HepG2 (cell line): ENCODE results near the gene IL17RC. TPM values are rescaled to one million over a fixed set of nuclear protein-coding genes. Genes with fewer than 3 reads are reported as not detected.

Experiments used
- NFE2 ChIP-seq: sonication (generic); formaldehyde crosslinking; IDR thresholded peaks from 2 replicates; pipeline ENCODE4 v1.4.0; 2020; ENCODE audit warnings: missing genetic modification reagents
- POGZ ChIP-seq: sonication (generic); formaldehyde crosslinking; IDR thresholded peaks from 2 replicates; pipeline ENCODE4 v1.4.0; 2020; ENCODE audit warnings: mild to moderate bottlenecking, missing genetic modification reagents
- ZNF619 ChIP-seq: sonication (generic); formaldehyde crosslinking; IDR thresholded peaks from 2 replicates; pipeline ENCODE4 v1.4.0; 2020; ENCODE audit warnings: mild to moderate bottlenecking, missing genetic modification reagents
- polyA plus RNA-seq, 8 experiments: library from polyadenylated mRNA; depleted of rRNA in 3 of 8; stranded (reverse) in 7 of 8; unstranded in 1 of 8; fragments of >200 nt; fragmentation: Illumina TruSeq in 4 of 8; extraction: Trizol in 4 of 8; gene quantifications; 2 replicates each; pipeline versions ENCODE4 v1.2.1 to v1.2.3, GENCODE V29; 2011 to 2016; ENCODE audit warnings: low read depth in 4 of 8, missing spikeins in 1 of 8, mixed read lengths in 1 of 8; ENCODE audit not compliant: insufficient read depth in 1 of 8
- total RNA-seq, 5 experiments: library from RNA; depleted of rRNA; stranded (reverse); fragments of >200 nt; fragmentation: Illumina TruSeq; extraction: Trizol; gene quantifications; 2 replicates each; pipeline ENCODE4 v1.2.3, GENCODE V29; 2016; ENCODE audit warnings: low read depth in 1 of 5
- TF ChIP-seq, protein P1 (sequence below), 2 experiments: sonication (generic) in 1 of 2; formaldehyde crosslinking in 1 of 2; IDR thresholded peaks; 2 replicates each; pipeline versions ENCODE4 v1.4.0 to v1.6.1; 2016 to 2020; ENCODE audit warnings: borderline replicate concordance in 1 of 2, low read depth in 1 of 2, mild to moderate bottlenecking in 1 of 2, missing genetic modification reagents in 1 of 2
- TF ChIP-seq, protein P2 (sequence below): sonication (generic); formaldehyde crosslinking; IDR thresholded peaks from 2 replicates; pipeline ENCODE4 v1.4.0; 2020; ENCODE audit warnings: mild to moderate bottlenecking, missing genetic modification reagents
- TF ChIP-seq, protein P3 (sequence below): sonication (generic); formaldehyde crosslinking; IDR thresholded peaks from one replicate; pipeline ENCODE4 v1.5.1; 2020; ENCODE audit warnings: mild to moderate bottlenecking, missing genetic modification reagents; ENCODE audit errors: not compliant biosample characterization
- TF ChIP-seq, protein P4 (sequence below): IDR thresholded peaks from 2 replicates; pipeline ENCODE4 v1.6.1; 2016; ENCODE audit warnings: missing compliant biosample characterization, missing genetic modification reagents, borderline replicate concordance
- TF ChIP-seq, protein P5 (sequence below): IDR thresholded peaks from 2 replicates; pipeline ENCODE4 v1.4.0; 2020; ENCODE audit warnings: mild to moderate bottlenecking, missing genetic modification reagents

The IL17RC gene
- total and polyA plus RNA-seq, 2 of the 13 experiments (the other 11 are each of a cell fraction or from before 2014, with no cell fraction given) = 20.7 to 24.0 TPM

DNA sequence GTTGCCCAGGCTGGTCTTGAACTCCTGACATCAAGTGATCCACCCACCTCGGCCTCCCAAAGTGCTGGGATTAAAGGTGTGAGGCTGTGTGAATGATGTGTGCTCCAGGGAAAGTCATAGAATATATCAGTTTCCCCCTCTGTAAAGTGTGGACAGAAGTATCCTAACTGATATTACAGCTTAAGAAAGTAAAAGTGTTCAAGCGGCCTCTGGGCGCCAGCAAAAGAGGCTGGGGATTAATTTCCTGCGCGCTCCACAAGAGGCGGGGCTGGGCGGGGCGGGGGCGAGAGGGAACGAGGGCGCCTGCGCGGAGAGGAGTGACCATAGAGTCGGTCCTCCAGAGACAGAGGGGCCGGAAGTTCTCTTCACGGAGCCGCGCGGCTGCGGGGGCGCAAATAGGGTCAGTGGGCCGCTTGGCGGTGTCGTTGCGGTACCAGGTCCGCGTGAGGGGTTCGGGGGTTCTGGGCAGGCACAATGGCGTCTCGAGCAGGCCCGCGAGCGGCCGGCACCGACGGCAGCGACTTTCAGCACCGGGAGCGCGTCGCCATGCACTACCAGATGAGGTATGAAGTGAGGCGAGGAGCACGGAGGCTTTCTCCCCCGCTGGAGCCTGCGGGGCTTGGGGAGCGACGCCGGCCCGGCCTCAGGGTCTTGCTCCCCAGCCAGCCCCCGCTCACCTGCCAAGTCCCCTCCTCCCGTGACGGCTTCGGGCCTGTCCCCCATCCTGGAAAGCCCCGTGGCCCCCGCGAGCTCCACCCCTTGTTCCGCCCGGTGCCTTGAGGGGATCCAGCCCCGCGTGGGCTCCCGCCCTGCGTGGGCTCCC, 26.4 kb upstream of the IL17RC start, which contains the start of gene JAGN1 (continued):
- peak; percentile 89 for TF ChIP-seq ZNF619 (CRISPR knock-in tag)
- no peak for TF ChIP-seq NFE2 (CRISPR knock-in tag)
- TF ChIP-seq, protein P1, sequence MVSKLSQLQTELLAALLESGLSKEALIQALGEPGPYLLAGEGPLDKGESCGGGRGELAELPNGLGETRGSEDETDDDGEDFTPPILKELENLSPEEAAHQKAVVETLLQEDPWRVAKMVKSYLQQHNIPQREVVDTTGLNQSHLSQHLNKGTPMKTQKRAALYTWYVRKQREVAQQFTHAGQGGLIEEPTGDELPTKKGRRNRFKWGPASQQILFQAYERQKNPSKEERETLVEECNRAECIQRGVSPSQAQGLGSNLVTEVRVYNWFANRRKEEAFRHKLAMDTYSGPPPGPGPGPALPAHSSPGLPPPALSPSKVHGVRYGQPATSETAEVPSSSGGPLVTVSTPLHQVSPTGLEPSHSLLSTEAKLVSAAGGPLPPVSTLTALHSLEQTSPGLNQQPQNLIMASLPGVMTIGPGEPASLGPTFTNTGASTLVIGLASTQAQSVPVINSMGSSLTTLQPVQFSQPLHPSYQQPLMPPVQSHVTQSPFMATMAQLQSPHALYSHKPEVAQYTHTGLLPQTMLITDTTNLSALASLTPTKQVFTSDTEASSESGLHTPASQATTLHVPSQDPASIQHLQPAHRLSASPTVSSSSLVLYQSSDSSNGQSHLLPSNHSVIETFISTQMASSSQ (IDR thresholded peaks at IDR 0.05; ENCODE audit: low read depth) = no peak
- TF ChIP-seq, protein P1 (CRISPR knock-in tag; IDR thresholded peaks at IDR 0.05; ENCODE audit: borderline replicate concordance) = peak; percentile 83
- TF ChIP-seq, protein P2, sequence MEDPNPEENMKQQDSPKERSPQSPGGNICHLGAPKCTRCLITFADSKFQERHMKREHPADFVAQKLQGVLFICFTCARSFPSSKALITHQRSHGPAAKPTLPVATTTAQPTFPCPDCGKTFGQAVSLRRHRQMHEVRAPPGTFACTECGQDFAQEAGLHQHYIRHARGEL (CRISPR knock-in tag) = no peak
- TF ChIP-seq, protein P3, sequence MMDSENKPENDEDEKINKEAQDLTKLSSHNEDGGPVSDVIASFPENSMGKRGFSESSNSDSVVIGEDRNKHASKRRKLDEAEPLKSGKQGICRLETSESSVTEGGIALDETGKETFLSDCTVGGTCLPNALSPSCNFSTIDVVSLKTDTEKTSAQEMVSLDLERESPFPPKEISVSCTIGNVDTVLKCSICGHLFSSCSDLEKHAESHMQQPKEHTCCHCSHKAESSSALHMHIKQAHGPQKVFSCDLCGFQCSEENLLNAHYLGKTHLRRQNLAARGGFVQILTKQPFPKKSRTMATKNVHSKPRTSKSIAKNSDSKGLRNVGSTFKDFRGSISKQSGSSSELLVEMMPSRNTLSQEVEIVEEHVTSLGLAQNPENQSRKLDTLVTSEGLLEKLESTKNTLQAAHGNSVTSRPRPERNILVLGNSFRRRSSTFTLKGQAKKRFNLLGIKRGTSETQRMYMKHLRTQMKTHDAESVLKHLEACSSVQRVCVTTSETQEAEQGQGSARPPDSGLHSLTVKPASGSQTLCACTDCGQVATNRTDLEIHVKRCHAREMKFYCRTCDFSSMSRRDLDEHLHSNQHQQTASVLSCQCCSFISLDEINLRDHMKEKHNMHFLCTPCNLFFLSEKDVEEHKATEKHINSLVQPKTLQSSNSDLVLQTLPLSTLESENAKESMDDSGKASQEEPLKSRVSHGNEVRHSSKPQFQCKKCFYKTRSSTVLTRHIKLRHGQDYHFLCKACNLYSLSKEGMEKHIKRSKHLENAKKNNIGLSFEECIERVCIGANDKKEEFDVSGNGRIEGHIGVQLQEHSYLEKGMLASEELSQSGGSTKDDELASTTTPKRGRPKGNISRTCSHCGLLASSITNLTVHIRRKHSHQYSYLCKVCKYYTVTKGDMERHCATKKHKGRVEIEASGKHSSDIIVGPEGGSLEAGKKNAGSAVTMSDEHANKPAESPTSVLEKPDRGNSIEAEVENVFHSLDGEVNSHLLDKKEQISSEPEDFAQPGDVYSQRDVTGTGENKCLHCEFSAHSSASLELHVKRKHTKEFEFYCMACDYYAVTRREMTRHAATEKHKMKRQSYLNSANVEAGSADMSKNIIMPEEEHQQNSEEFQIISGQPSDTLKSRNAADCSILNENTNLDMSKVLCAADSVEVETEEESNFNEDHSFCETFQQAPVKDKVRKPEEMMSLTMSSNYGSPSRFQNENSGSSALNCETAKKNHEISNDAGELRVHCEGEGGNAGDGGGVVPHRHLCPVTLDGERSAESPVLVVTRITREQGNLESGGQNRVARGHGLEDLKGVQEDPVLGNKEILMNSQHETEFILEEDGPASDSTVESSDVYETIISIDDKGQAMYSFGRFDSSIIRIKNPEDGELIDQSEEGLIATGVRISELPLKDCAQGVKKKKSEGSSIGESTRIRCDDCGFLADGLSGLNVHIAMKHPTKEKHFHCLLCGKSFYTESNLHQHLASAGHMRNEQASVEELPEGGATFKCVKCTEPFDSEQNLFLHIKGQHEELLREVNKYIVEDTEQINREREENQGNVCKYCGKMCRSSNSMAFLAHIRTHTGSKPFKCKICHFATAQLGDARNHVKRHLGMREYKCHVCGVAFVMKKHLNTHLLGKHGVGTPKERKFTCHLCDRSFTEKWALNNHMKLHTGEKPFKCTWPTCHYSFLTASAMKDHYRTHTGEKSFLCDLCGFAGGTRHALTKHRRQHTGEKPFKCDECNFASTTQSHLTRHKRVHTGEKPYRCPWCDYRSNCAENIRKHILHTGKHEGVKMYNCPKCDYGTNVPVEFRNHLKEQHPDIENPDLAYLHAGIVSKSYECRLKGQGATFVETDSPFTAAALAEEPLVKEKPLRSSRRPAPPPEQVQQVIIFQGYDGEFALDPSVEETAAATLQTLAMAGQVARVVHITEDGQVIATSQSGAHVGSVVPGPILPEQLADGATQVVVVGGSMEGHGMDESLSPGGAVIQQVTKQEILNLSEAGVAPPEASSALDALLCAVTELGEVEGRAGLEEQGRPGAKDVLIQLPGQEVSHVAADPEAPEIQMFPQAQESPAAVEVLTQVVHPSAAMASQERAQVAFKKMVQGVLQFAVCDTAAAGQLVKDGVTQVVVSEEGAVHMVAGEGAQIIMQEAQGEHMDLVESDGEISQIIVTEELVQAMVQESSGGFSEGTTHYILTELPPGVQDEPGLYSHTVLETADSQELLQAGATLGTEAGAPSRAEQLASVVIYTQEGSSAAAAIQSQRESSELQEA (CRISPR knock-in tag) = peak; percentile 58
- TF ChIP-seq, protein P4, sequence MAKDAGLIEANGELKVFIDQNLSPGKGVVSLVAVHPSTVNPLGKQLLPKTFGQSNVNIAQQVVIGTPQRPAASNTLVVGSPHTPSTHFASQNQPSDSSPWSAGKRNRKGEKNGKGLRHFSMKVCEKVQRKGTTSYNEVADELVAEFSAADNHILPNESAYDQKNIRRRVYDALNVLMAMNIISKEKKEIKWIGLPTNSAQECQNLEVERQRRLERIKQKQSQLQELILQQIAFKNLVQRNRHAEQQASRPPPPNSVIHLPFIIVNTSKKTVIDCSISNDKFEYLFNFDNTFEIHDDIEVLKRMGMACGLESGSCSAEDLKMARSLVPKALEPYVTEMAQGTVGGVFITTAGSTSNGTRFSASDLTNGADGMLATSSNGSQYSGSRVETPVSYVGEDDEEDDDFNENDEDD (CRISPR knock-in tag) = peak; percentile 60; the same call in 1 of the 2 replicates
- TF ChIP-seq POGZ (CRISPR knock-in tag) = peak; percentile 69
- TF ChIP-seq, protein P5, sequence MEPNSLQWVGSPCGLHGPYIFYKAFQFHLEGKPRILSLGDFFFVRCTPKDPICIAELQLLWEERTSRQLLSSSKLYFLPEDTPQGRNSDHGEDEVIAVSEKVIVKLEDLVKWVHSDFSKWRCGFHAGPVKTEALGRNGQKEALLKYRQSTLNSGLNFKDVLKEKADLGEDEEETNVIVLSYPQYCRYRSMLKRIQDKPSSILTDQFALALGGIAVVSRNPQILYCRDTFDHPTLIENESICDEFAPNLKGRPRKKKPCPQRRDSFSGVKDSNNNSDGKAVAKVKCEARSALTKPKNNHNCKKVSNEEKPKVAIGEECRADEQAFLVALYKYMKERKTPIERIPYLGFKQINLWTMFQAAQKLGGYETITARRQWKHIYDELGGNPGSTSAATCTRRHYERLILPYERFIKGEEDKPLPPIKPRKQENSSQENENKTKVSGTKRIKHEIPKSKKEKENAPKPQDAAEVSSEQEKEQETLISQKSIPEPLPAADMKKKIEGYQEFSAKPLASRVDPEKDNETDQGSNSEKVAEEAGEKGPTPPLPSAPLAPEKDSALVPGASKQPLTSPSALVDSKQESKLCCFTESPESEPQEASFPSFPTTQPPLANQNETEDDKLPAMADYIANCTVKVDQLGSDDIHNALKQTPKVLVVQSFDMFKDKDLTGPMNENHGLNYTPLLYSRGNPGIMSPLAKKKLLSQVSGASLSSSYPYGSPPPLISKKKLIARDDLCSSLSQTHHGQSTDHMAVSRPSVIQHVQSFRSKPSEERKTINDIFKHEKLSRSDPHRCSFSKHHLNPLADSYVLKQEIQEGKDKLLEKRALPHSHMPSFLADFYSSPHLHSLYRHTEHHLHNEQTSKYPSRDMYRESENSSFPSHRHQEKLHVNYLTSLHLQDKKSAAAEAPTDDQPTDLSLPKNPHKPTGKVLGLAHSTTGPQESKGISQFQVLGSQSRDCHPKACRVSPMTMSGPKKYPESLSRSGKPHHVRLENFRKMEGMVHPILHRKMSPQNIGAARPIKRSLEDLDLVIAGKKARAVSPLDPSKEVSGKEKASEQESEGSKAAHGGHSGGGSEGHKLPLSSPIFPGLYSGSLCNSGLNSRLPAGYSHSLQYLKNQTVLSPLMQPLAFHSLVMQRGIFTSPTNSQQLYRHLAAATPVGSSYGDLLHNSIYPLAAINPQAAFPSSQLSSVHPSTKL = peak; percentile 64
